CD14-positive monocyte (primary cell): ENCODE data around the gene PSD4. TPM values are rescaled to one million over a fixed set of nuclear protein-coding genes. Genes with fewer than 3 reads are reported as not detected.

Experiments used
- DNase-seq, 3 donors: peaks; one replicate each; pipeline ENCODE4 v3.0.0-alpha.2; 2011 to 2022
- H2AFZ ChIP-seq: 2 replicates; pipeline ENCODE4 v1.6.0; 2012; ENCODE audit warnings: mild to moderate bottlenecking, low read depth, low read length, inconsistent platforms; ENCODE audit not compliant: insufficient read depth, poor library complexity, severe bottlenecking
- H3K27ac ChIP-seq, 2 donors: 1 replicate in 1 of 2; 2 replicates in 1 of 2; pipeline ENCODE4 v1.5.1; 2012 to 2013; ENCODE audit warnings: low read length in 2 of 2, control low read depth in 1 of 2, inconsistent platforms in 1 of 2, low read depth in 1 of 2, mild to moderate bottlenecking in 1 of 2
- H3K27me3 ChIP-seq, 2 donors: one replicate each; pipeline versions ENCODE4 v1.6.0 to v1.6.1; 2011 to 2013; ENCODE audit warnings: low read length in 2 of 2; ENCODE audit not compliant: control insufficient read depth in 2 of 2, insufficient read depth in 2 of 2
- H3K36me3 ChIP-seq, 2 donors: replicated peaks in 1 of 2; 1 replicate in 1 of 2; 2 replicates in 1 of 2; pipeline versions ENCODE4 v1.5.1 to v1.6.1; 2012 to 2013; ENCODE audit warnings: low read length in 2 of 2, control low read depth in 1 of 2, inconsistent platforms in 1 of 2, mild to moderate bottlenecking in 1 of 2; ENCODE audit not compliant: insufficient read depth in 2 of 2, control insufficient read depth in 1 of 2
- H3K4me1 ChIP-seq, 2 donors: 1 replicate in 1 of 2; 2 replicates in 1 of 2; pipeline versions ENCODE4 v1.5.1 to v1.6.1; 2012 to 2013; ENCODE audit warnings: low read length in 2 of 2, control low read depth in 1 of 2, inconsistent platforms in 1 of 2, mild to moderate bottlenecking in 1 of 2, moderate library complexity in 1 of 2; ENCODE audit not compliant: insufficient read depth in 2 of 2, control insufficient read depth in 1 of 2
- H3K4me2 ChIP-seq: replicated peaks from 2 replicates; pipeline ENCODE3; 2012; ENCODE audit warnings: low read length, moderate library complexity, mild to moderate bottlenecking; ENCODE audit not compliant: poor library complexity, severe bottlenecking; ENCODE audit errors: extremely low read depth
- H3K4me3 ChIP-seq, 3 experiments: fragments of 200-600 bp in 1 of 3; sonication (generic) in 1 of 3; replicated peaks in 1 of 3; 1 replicate in 2 of 3; 2 replicates in 1 of 3; pipeline ENCODE4 v1.5.1; 2011 to 2013; ENCODE audit warnings: low read length in 3 of 3, mild to moderate bottlenecking in 3 of 3, control low read depth in 2 of 3, low read depth in 2 of 3, inconsistent platforms in 1 of 3, moderate library complexity in 1 of 3
- H3K79me2 ChIP-seq: 2 replicates; pipeline ENCODE4 v1.6.0; 2012; ENCODE audit warnings: mild to moderate bottlenecking, control low read depth, inconsistent platforms, low read length, moderate library complexity; ENCODE audit not compliant: insufficient read depth
- H3K9ac ChIP-seq: 2 replicates; pipeline ENCODE4 v1.6.0; 2017; ENCODE audit warnings: low read length, mild to moderate bottlenecking; ENCODE audit not compliant: insufficient read depth, poor library complexity, severe bottlenecking
- H3K9me3 ChIP-seq, 2 donors: replicated peaks in 1 of 2; 1 replicate in 1 of 2; 2 replicates in 1 of 2; pipeline versions ENCODE4 v1.5.1 to v1.6.1; 2012 to 2013; ENCODE audit warnings: low read length in 2 of 2, control low read depth in 1 of 2; ENCODE audit not compliant: control insufficient read depth in 1 of 2, insufficient read depth in 1 of 2
- H4K20me1 ChIP-seq: 2 replicates; pipeline ENCODE4 v1.6.0; 2012; ENCODE audit warnings: mild to moderate bottlenecking, low read length, control low read depth, moderate library complexity; ENCODE audit not compliant: insufficient read depth
- H3K27ac Mint-ChIP-seq, 7 donors: one replicate each; pipeline ENCODE4 v1.8.0; 2020; ENCODE audit warnings: mild to moderate bottlenecking in 7 of 7, mixed read lengths in 7 of 7, moderate library complexity in 6 of 7, inconsistent platforms in 2 of 7
- H3K27me3 Mint-ChIP-seq, 3 donors: one replicate each; pipeline ENCODE4 v1.8.0; 2021 to 2022; ENCODE audit warnings: low read depth in 3 of 3, mild to moderate bottlenecking in 3 of 3, mixed read lengths in 3 of 3, moderate library complexity in 3 of 3, inconsistent platforms in 1 of 3
- H3K36me3 Mint-ChIP-seq, 2 donors: one replicate each; pipeline ENCODE4 v1.8.0; 2020; ENCODE audit warnings: mixed read lengths in 2 of 2, inconsistent platforms in 1 of 2, mild to moderate bottlenecking in 1 of 2
- H3K4me1 Mint-ChIP-seq: one replicate; pipeline ENCODE4 v1.8.0; 2020; ENCODE audit warnings: mild to moderate bottlenecking, mixed read lengths
- H3K4me3 Mint-ChIP-seq, 2 donors: one replicate each; pipeline ENCODE4 v1.8.0; 2020; ENCODE audit warnings: mild to moderate bottlenecking in 2 of 2, mixed read lengths in 2 of 2, moderate library complexity in 1 of 2
- H3K9me3 Mint-ChIP-seq, 7 donors: one replicate each; pipeline ENCODE4 v1.8.0; 2020 to 2022; ENCODE audit warnings: mixed read lengths in 7 of 7, mild to moderate bottlenecking in 6 of 7, moderate library complexity in 6 of 7, inconsistent platforms in 2 of 7
- CTCF ChIP-seq: fragments of 200-600 bp; IDR thresholded peaks from one replicate; pipeline ENCODE4 v1.8.0; 2022; ENCODE audit warnings: antibody characterized with exemption, mild to moderate bottlenecking
- WGBS: methylation state at CpG from one replicate; pipeline ENCODE4 v1.1.5; 2013; ENCODE audit warnings: missing lambda C conversion rate; ENCODE audit not compliant: insufficient coverage; 5-methylcytosine and 5-hydroxymethylcytosine counted together
- intact Hi-C, 2 donors: fragments of 100-400 bp; cut with micrococcal nuclease; formaldehyde crosslinking; loops; one replicate each; pipeline versions ENCODE4 v1.15.0 to v1.15.1; 2023
- polyA plus RNA-seq, 3 donors: library from polyadenylated mRNA; depleted of rRNA in 1 of 3; unstranded in 2 of 3; stranded (reverse) in 1 of 3; fragments of 300-500 nt in 2 of 3; fragments of >200 nt in 1 of 3; fragmentation: Illumina TruSeq in 2 of 3; gene quantifications; 1 replicate in 2 of 3; 2 replicates in 1 of 3; pipeline ENCODE4 v1.2.3, GENCODE V29; 2012 to 2021

Gene PSD4
- polyA plus RNA-seq, 3 donors = 11.0 to 47.0 (median 18.2) TPM

GRCh38 chr2:113216321-113216720 lies 42.5 kb downstream of the PSD4 start:
- Mint-ChIP-seq H3K9me3 (peaks cover 0 to 1% (median 0%) of the 10 kb centered on the region in 7 donors), H3K4me3 (no peak overlapping the region), H3K4me1 (peaks cover 53% of the 10 kb centered on the region), H3K27me3 (peaks cover 0 to 7% (median 7%) of the 10 kb centered on the region in 3 donors), H3K36me3 (peaks cover 1 to 2% of the 10 kb centered on the region in 2 donors), H3K27ac (peak overlapping the region in 1 of 7 donors; percentile 65)
- H3K9me3 ChIP-seq = no peaks in the 10 kb centered on the region
- WGBS = 100% methylated on average over 1 of the region's 2 CpGs
- no peaks in the 10 kb centered on the region for H3K36me3 ChIP-seq
- H3K4me2 ChIP-seq = no peak overlapping the region
- H3K27ac ChIP-seq = no peak overlapping the region
- no peaks in the 10 kb centered on the region for H3K27me3 ChIP-seq
- no peaks in the 10 kb centered on the region for H3K79me2 ChIP-seq
- intact Hi-C loops = no loop called here
- H3K4me3 ChIP-seq = no peak overlapping the region
- TF ChIP-seq CTCF = no peak
- H3K4me1 ChIP-seq = peaks cover 50 to 51% of the 10 kb centered on the region in 2 donors
- H4K20me1 ChIP-seq = no peaks in the 10 kb centered on the region
- DNase-seq = no peak
- no peak overlapping the region for H2AFZ ChIP-seq
- no peak overlapping the region for H3K9ac ChIP-seq

GRCh38 chr2:113216891-113217454 lies 43.2 kb downstream of the PSD4 start:
- Histone ChIP-seq H3K27ac (no peak overlapping the region), H3K4me1 (peaks cover 43 to 45% of the 10 kb centered on the region in 2 donors), H2AFZ (peak overlapping the region; percentile 43), H3K9ac (no peak overlapping the region), H3K36me3 (no peaks in the 10 kb centered on the region), H3K79me2 (no peaks in the 10 kb centered on the region), H4K20me1 (no peaks in the 10 kb centered on the region), H3K4me3 (no peak overlapping the region), H3K9me3 (no peaks in the 10 kb centered on the region), H3K27me3 (no peaks in the 10 kb centered on the region), H3K4me2 (no peak overlapping the region)
- H3K36me3 Mint-ChIP-seq = peaks cover 1 to 2% of the 10 kb centered on the region in 2 donors
- H3K9me3 Mint-ChIP-seq = peaks cover 0 to 1% (median 0%) of the 10 kb centered on the region in 7 donors
- H3K4me3 Mint-ChIP-seq = peak overlapping the region in 1 of 2 donors; percentile 55
- H3K27ac Mint-ChIP-seq = peak overlapping the region in 6 of 7 donors; percentile 44 to 96 (median 78)
- peaks cover 0 to 7% (median 7%) of the 10 kb centered on the region in 3 donors for H3K27me3 Mint-ChIP-seq
- DNase-seq = no peak
- intact Hi-C loops = no loop called here
- H3K4me1 Mint-ChIP-seq = peaks cover 46% of the 10 kb centered on the region
- no peak for TF ChIP-seq CTCF
- WGBS = 75% methylated on average over 2 of the region's 6 CpGs
